GM19463 (cell line): ENCODE results near the gene UST.

Source experiments
- ATAC-seq: cut with Tn5 transposase; IDR thresholded peaks from one replicate; pipeline ENCODE4 v1.9.1; 2021; ENCODE audit warnings: mild to moderate bottlenecking, moderate library complexity; ENCODE audit not compliant: unreplicated experiment

The UST gene

DNA sequence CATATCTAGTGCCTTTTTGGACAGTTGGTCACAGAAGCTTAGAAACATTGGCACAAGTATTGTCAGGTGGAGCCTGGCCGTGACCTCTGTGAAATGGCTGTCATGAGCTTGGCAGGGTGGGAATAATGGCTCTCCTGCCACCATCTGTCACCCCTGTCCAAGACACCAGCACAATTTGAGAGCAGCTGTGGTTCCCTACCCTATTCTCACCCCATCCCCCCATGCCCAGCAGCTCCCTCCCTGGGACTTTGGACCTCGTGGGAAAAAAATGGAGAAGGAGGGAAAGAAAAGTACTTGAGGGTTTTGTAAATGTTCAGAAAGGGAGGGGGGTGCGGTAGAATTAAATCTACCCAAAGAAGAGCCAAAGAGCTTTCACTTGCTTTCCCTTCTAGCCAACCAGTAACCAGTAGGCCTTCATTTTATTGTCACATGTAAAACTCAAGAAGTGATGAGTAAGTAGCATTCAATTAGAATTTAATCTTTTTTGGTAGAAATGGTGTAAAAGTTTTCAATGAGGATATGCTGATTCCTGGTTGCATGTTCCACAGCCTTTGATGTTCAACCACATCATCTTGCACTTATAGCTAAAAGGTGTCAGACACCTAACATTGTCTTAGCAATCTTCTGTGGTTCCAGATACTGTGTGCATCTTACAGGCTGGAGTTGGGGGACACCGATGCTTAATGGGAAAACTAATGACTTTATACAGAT is 307.2 kb downstream of the UST start:
- no peak for ATAC-seq

- peak; percentile 77 for ATAC-seq
These were observed 307.8 kb downstream of the UST start for GRCh38 chr6:149054559-149055194.

DNA sequence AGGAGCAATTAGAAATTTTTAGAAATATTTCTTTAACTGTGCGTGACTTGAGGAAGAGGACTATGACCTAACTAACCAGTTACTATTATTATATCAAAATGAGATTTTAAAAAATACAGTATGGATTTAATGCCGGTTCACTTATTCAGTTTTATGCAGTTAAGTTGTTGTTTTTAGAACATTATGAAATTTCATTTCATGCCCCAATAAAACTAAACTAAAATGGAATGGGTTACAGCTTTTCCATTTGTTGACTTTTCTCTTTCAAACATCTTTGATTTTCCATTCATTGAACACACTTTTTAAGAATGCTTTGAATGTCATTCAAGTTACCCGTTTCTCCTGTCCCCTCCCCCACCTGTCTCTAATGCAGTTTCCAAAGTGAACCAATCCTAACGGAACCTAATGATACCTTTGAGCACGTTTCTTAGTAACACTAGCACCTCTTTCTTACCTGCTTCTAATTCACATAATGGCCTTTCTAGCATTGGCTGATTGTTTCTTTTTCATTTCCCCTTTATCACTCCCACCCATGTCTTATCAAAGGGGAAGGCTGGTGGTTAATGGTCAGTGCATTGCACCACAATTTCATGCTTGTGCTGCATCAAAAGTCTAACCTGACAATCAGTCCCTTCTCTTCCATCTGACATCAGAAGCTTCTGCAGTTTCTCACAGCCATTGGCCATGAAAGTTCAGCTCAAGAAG is 308.5 kb downstream of the UST start:
- ATAC-seq: no peak

GRCh38 chr6:149056777-149057463 is 310.1 kb downstream of the UST start:
- no peak for ATAC-seq

- ATAC-seq: no peak
These were observed 310.6 kb downstream of the UST start for GRCh38 chr6:149057464-149057840.

GRCh38 chr6:149059557-149059956 is 312.7 kb downstream of the UST start:
- ATAC-seq: no peak

DNA sequence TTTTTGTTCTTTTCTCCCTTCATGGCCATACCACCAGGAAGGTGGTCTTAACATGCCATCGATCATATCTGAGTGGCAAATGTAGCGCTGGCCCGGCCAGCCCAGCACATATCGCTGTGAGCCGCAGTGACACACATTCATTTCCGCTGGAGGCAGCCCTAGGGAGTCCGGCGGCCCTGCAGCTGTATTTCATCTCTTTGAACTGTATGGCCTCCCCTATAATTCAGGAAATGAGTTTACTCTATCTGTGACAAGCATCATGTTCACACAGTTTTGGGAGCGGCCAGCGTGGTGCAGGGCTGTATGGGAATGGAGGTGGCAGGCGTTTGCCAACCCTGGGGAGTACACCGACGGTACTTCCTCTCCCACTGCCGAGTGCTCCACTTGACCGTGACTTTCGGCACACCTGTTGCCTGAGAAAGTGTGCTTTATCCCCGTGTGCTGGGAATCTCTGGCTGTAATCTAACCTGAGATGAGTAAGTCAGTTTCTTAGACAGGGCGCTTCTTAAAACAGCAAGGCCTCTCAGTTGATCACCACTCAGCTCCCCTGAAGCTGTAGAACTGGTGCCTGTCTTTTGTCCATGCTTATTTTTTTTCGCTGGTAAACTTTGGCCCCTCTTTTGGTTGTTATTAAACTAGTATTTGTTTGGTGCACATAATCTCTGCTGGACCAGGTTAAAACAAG is 313.6 kb downstream of the UST start:
- peak; percentile 68 for ATAC-seq

DNA sequence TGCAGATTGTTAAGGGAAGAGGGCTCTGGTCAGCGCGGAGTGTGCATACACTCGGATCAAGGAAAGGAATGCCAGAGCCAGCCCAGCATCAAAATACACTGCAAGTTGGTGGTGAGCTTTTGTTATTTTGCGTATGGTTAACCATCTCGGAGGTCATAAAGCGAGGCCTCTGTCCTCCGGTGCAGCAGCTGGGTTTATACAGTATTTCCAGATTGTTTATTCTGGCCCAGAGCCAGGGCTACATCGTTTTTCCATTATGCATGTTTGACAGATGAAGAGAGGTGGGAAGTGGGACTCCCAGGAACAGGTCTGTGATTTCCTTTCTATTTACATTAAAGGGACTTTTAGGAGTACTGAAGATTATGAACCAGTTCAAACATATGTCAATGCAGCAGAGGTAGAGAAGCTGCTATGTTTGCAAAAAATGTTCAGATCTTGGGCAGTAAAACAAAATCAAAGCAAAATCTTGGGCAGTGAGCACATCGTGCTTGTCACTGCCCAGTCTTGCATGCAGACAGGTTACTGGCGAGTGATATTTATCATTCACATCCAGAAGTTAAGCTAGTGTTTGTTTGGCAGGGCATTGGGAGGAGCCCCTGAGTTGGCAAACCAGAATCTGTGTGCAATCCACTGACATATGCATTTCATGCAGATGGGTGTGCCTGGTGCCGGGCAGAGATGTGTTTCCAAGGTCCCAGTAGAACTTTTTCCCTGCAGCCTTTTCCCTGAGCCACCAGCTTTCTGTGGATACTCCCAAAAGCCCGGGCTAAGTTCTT is 314.3 kb downstream of the UST start:
- no peak for ATAC-seq

DNA sequence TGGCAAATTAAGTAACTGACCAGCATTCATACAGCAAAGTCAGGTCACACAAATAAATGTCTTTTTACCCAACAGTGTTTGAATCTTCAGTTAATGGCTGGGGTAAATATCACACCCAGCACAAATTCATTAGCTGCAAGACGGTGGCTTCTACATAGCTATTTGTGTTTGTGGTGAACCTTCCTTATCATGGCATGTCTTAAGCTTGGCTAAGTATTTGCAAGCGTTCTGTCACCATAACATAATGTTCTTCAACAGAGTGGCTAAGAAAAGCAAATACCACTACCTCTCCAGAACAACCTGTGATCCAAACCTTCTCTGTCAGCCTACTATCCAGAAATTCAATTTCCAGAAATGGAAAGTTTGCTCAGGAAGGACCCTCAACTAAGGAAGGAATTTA is 315.1 kb downstream of the UST start:
- ATAC-seq: no peak

- no peak for ATAC-seq
These were observed 316.0 kb downstream of the UST start for GRCh38 chr6:149062653-149063348.

GRCh38 chr6:149063468-149063867 is 316.6 kb downstream of the UST start:
- ATAC-seq: no peak

DNA sequence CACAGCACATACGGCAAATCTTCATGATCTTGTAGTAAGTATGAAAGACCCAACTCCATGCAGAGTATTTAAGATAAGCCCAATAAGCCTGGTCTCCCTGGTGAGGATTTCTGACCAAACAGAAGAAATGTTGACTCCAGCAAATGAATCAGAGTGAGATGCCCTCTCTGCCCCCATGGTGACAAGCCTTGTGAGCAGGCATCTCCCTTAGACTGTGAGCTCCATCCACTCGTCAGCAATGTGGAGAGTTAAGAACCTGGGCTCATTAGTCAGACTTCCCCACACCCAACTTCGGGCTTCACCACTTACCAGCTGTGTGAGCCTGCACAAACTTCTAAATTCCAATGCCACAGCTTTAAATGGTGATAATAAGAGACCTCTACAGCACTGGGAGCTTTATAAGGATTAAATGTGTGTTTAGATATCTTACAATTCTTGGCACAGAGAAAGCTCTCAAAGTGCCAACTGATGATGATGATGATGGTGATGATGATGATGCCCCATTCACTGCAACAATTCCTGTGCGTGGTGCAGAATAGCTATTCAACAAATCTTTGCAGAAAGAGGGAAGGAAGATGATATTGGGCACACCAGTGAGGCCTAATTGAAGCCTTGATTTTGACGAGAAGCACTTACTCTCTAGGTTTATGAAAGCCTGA is 317.3 kb downstream of the UST start:
- ATAC-seq: no peak

DNA sequence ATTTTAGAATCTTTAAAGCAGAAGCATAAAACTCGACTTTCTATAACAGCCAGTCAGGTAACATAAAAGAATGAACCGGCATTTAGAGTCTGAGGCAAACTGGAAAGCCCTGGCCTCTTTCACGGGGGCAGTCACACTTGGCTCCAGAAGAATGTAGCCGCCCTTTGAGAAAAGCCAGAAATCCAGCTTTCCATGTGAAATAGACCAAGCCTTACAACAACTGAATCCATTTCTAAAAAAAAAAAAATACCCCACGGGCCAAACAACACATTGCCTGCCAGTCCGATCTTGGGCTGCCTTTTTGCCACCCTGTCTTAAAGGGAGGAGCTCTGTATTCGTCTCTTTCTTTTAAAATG is 317.8 kb downstream of the UST start:
- no peak for ATAC-seq

- ATAC-seq: no peak
These were observed 318.3 kb downstream of the UST start for GRCh38 chr6:149065121-149065520.

DNA sequence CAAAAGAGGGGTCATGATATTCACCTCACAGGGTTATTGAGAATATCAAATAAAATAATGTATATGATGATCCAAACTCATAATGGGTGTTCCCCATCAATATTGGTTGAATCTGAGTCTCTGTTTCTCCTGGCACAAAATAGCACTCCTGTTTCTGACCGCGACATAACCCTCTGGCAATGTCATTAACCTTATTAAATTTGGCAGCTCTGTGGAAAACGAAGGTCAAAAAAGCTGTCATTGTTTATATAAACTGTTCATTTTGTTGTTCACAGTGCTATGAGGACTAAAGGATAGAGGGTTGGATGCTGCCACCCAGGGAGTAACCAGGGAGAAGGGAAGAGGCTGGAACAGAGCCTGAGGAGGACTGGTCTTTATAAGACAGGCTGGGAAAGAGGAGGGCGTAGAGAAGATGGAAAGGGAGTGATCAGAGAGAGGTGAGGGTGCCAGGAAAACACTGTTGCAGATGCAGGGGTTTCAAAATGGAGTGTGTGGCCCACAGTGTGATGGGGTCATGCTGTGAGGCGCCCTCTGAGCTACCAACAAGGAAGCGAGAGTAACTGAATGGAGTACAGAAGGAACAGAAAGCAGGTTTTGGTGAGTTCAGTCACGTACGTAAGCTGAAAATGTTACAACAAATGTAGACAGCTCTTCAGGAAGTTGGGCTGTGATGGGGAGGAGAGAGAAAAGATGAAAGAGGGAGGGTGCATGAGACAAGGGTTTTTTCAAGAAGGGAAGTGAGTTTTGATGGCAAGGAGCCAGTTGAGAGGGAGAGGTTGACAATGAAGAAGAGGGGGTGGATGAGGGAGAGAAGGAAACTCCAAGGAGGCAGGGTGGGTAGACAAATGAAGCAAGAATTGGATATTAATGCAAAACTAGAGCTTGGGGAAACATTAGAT is 319.1 kb downstream of the UST start:
- ATAC-seq: peak; percentile 98

GRCh38 chr6:149071997-149072396 is 325.2 kb downstream of the UST start:
- no peak for ATAC-seq

DNA sequence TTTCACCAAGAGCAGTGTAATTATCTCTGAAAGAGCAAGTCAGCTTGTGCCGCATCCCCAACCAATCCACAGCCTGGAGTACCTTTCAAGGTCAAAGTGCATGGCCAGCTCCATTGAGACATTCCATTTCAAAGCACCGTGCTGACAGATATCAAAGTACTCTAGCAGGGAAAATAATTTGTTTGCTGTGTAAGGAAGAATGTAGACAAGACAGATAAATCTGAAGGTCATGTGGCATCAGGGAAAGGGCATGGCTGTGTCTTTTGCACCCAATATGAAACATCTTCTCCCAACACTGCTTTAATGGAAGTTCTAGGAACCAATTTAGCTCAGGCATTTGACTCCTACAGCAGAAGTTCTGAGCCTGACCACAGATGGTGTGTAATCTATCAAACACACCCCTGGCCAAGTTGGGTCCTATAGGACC is 328.0 kb downstream of the UST start:
- no peak for ATAC-seq
